Trophoblast cell (in vitro differentiated cells and primary cell): Measurements from ENCODE around the gene TBC1D22A.

Source experiments
- DNase-seq, 2 donors: peaks; one replicate each; pipeline ENCODE4 v3.0.0-alpha.2; 2016
- H2AFZ ChIP-seq: 2 replicates; pipeline ENCODE4 v1.6.1; 2013; ENCODE audit warnings: low read length, moderate library complexity, mild to moderate bottlenecking; ENCODE audit not compliant: insufficient read depth, poor library complexity
- H2AK5ac ChIP-seq: 2 replicates; pipeline ENCODE4 v1.6.1; 2013; ENCODE audit warnings: mild to moderate bottlenecking, low read length
- H2BK120ac ChIP-seq: 2 replicates; pipeline ENCODE4 v1.6.1; 2013; ENCODE audit warnings: low read length, mild to moderate bottlenecking, moderate library complexity; ENCODE audit not compliant: insufficient read depth, poor library complexity
- H2BK12ac ChIP-seq: 2 replicates; pipeline ENCODE4 v1.6.1; 2013; ENCODE audit warnings: mild to moderate bottlenecking, low read length, moderate library complexity
- H2BK5ac ChIP-seq: 2 replicates; pipeline ENCODE4 v1.6.1; 2013; ENCODE audit warnings: low read length, low read depth, moderate library complexity, mild to moderate bottlenecking; ENCODE audit not compliant: poor library complexity
- H3K14ac ChIP-seq: 2 replicates; pipeline ENCODE4 v1.6.1; 2013; ENCODE audit warnings: mild to moderate bottlenecking, low read length
- H3K18ac ChIP-seq: 2 replicates; pipeline ENCODE4 v1.6.1; 2013; ENCODE audit warnings: mild to moderate bottlenecking, low read length
- H3K23ac ChIP-seq: 2 replicates; pipeline ENCODE4 v1.6.1; 2013; ENCODE audit warnings: low read length
- H3K27ac ChIP-seq: 2 replicates; pipeline ENCODE4 v1.5.1; 2013; ENCODE audit warnings: low read depth, mild to moderate bottlenecking, inconsistent platforms, low read length, moderate library complexity
- H3K27me3 ChIP-seq: 2 replicates; pipeline ENCODE4 v1.6.1; 2013; ENCODE audit warnings: inconsistent platforms, mild to moderate bottlenecking, low read length, moderate library complexity; ENCODE audit not compliant: insufficient read depth
- H3K36me3 ChIP-seq, 2 experiments: 1 replicate in 1 of 2; 2 replicates in 1 of 2; pipeline ENCODE4 v1.6.1; 2013; ENCODE audit warnings: low read length in 2 of 2, mild to moderate bottlenecking in 2 of 2, moderate library complexity in 1 of 2; ENCODE audit not compliant: insufficient read depth in 2 of 2, control insufficient read depth in 1 of 2
- H3K4ac ChIP-seq: 2 replicates; pipeline ENCODE4 v1.6.1; 2013; ENCODE audit warnings: low read depth, mild to moderate bottlenecking, low read length, moderate library complexity
- H3K4me1 ChIP-seq, 2 experiments: 1 replicate in 1 of 2; 2 replicates in 1 of 2; pipeline ENCODE4 v1.6.1; 2013; ENCODE audit warnings: low read length in 2 of 2, mild to moderate bottlenecking in 2 of 2, moderate library complexity in 1 of 2; ENCODE audit not compliant: insufficient read depth in 2 of 2, control insufficient read depth in 1 of 2
- H3K4me2 ChIP-seq: 2 replicates; pipeline ENCODE4 v1.6.1; 2013; ENCODE audit warnings: inconsistent platforms, mild to moderate bottlenecking, low read length, moderate library complexity
- H3K4me3 ChIP-seq: 2 replicates; pipeline ENCODE4 v1.5.1; 2013; ENCODE audit warnings: mild to moderate bottlenecking, low read depth, low read length, inconsistent platforms
- H3K79me1 ChIP-seq: one replicate; pipeline ENCODE4 v1.6.1; 2013; ENCODE audit warnings: low read length
- H3K79me2 ChIP-seq: 2 replicates; pipeline ENCODE4 v1.6.1; 2013; ENCODE audit warnings: low read length, mild to moderate bottlenecking; ENCODE audit not compliant: control insufficient read depth, insufficient read depth, poor library complexity
- H3K9ac ChIP-seq: 2 replicates; pipeline ENCODE4 v1.6.1; 2013; ENCODE audit warnings: mild to moderate bottlenecking, low read length
- H3K9me3 ChIP-seq: 2 replicates; pipeline ENCODE4 v1.6.1; 2013; ENCODE audit warnings: low read depth, mild to moderate bottlenecking, control low read depth, inconsistent platforms, low read length; ENCODE audit not compliant: insufficient read depth
- H4K12ac ChIP-seq: 2 replicates; pipeline ENCODE4 v1.6.1; 2013; ENCODE audit warnings: low read depth, mild to moderate bottlenecking, low read length, moderate library complexity
- H4K8ac ChIP-seq: 2 replicates; pipeline ENCODE4 v1.6.1; 2013; ENCODE audit warnings: low read depth, mild to moderate bottlenecking, low read length, moderate library complexity
- H4K91ac ChIP-seq: one replicate; pipeline ENCODE4 v1.6.1; 2013; ENCODE audit warnings: low read depth, mild to moderate bottlenecking, low read length, moderate library complexity
- WGBS: extraction: QIAGEN DNeasy Blood & Tissue Kit; methylation state at CpG from one replicate; pipeline ENCODE4 v1.1.7; 2013; ENCODE audit warnings: missing lambda C conversion rate; ENCODE audit not compliant: insufficient read length, insufficient coverage; ENCODE audit errors: extremely low coverage; 5-methylcytosine and 5-hydroxymethylcytosine counted together

Gene TBC1D22A

GRCh38 chr22:47061226-47061625 lies 298.8 kb downstream of the TBC1D22A start:
- no peak overlapping the region for H3K18ac ChIP-seq
- H3K23ac ChIP-seq, result no peak overlapping the region
- H3K4me1 ChIP-seq, result no peaks in the 10 kb centered on the region
- H3K27ac ChIP-seq, result no peak overlapping the region
- peaks cover 2% of the 10 kb centered on the region for H3K79me2 ChIP-seq
- H3K9me3 ChIP-seq, result no peaks in the 10 kb centered on the region
- no peak overlapping the region for H2BK12ac ChIP-seq
- no peak overlapping the region for H3K14ac ChIP-seq
- no peaks in the 10 kb centered on the region for H3K79me1 ChIP-seq
- H2AK5ac ChIP-seq, result no peak overlapping the region
- H4K91ac ChIP-seq, result no peak overlapping the region
- H3K36me3 ChIP-seq, result peaks cover 2 to 7% of the 10 kb centered on the region in 2 experiments
- no peak overlapping the region for H3K9ac ChIP-seq
- no peak overlapping the region for H3K4me2 ChIP-seq
- no peak overlapping the region for H4K12ac ChIP-seq
- no peak overlapping the region for H3K4ac ChIP-seq
- H3K27me3 ChIP-seq, result no peaks in the 10 kb centered on the region
- no peak overlapping the region for H2AFZ ChIP-seq
- H3K4me3 ChIP-seq, result no peak overlapping the region
- H4K8ac ChIP-seq, result no peak overlapping the region
- DNase-seq, result no peak
- H2BK120ac ChIP-seq, result no peak overlapping the region
- no CpG with 5 or more reads among the region's 14 CpGs for WGBS
- no peak overlapping the region for H2BK5ac ChIP-seq

GRCh38 chr22:47062126-47062525 lies 299.7 kb downstream of the TBC1D22A start:
- no peaks in the 10 kb centered on the region for H3K9me3 ChIP-seq
- DNase-seq, result no peak
- H4K12ac ChIP-seq, result no peak overlapping the region
- H3K18ac ChIP-seq, result no peak overlapping the region
- H2AK5ac ChIP-seq, result no peak overlapping the region
- H3K79me2 ChIP-seq, result peaks cover 2% of the 10 kb centered on the region
- H2BK5ac ChIP-seq, result no peak overlapping the region
- no peak overlapping the region for H2BK12ac ChIP-seq
- no peak overlapping the region for H3K4me2 ChIP-seq
- H3K4me1 ChIP-seq, result no peaks in the 10 kb centered on the region
- no peak overlapping the region for H3K14ac ChIP-seq
- no peak overlapping the region for H2AFZ ChIP-seq
- H2BK120ac ChIP-seq, result no peak overlapping the region
- H3K4me3 ChIP-seq, result no peak overlapping the region
- no peak overlapping the region for H3K4ac ChIP-seq
- H3K23ac ChIP-seq, result no peak overlapping the region
- no peaks in the 10 kb centered on the region for H3K79me1 ChIP-seq
- H3K27ac ChIP-seq, result no peak overlapping the region
- no peak overlapping the region for H4K8ac ChIP-seq
- peaks cover 2 to 7% of the 10 kb centered on the region in 2 experiments for H3K36me3 ChIP-seq
- no peak overlapping the region for H4K91ac ChIP-seq
- WGBS, result no CpG with 5 or more reads among the region's 10 CpGs
- H3K27me3 ChIP-seq, result no peaks in the 10 kb centered on the region
- no peak overlapping the region for H3K9ac ChIP-seq

- WGBS, result no CpG with 5 or more reads among the region's 14 CpGs
These were observed 300.6 kb downstream of the TBC1D22A start for GRCh38 chr22:47063071-47063509.

DNA sequence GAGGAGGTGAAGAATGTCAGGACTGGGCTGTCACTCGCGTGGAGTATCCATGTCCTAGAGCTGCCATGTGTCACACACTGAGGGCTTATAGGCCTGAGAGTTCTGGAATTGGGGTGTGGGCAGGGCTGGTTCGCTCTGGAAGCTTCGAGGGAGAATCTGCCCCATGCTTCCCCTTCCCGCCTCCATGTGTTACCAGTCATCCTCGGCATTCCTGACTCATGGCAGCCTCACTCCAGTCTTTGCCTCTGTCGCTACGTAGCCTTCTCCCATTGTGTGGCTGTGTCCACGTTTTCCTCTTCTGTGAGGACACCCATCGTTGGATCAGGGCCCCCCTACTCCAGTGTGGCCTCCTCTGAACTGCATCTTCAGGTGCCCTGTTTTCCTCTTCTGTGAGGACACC lies 301.2 kb downstream of the TBC1D22A start:
- Histone ChIP-seq H3K4me2 (no peak overlapping the region), H2BK5ac (no peak overlapping the region)

More at GRCh38 chr22:47063071-47063509, 300.6 kb downstream of the TBC1D22A start:
- Histone ChIP-seq H4K91ac (no peak overlapping the region), H4K12ac (no peak overlapping the region), H3K36me3 (peaks cover 2 to 7% of the 10 kb centered on the region in 2 experiments), H2AFZ (no peak overlapping the region), H3K9me3 (no peaks in the 10 kb centered on the region), H3K79me2 (peaks cover 2% of the 10 kb centered on the region), H2AK5ac (no peak overlapping the region), H2BK5ac (no peak overlapping the region), H3K9ac (no peak overlapping the region), H3K4me1 (no peaks in the 10 kb centered on the region), H3K4me2 (no peak overlapping the region), H3K27ac (no peak overlapping the region), H3K18ac (no peak overlapping the region), H3K4ac (no peak overlapping the region), H3K23ac (no peak overlapping the region), H3K79me1 (no peaks in the 10 kb centered on the region), H3K4me3 (no peak overlapping the region), H2BK120ac (no peak overlapping the region), H4K8ac (no peak overlapping the region), H3K14ac (no peak overlapping the region), H3K27me3 (no peaks in the 10 kb centered on the region), H2BK12ac (no peak overlapping the region)
- DNase-seq, result no peak

More for the DNA sequence above, 301.2 kb downstream of the TBC1D22A start:
- H3K14ac ChIP-seq, result no peak overlapping the region
- no peak overlapping the region for H3K9ac ChIP-seq
- no peak overlapping the region for H3K18ac ChIP-seq
- no peaks in the 10 kb centered on the region for H3K4me1 ChIP-seq
- no peak overlapping the region for H2AK5ac ChIP-seq
- no peak overlapping the region for H4K91ac ChIP-seq
- no peaks in the 10 kb centered on the region for H3K79me2 ChIP-seq
- H3K4me3 ChIP-seq, result no peak overlapping the region
- no peak overlapping the region for H2BK120ac ChIP-seq
- no peak overlapping the region for H3K4ac ChIP-seq
- H3K23ac ChIP-seq, result no peak overlapping the region
- no peak overlapping the region for H2BK12ac ChIP-seq
- H3K36me3 ChIP-seq, result peaks cover 2 to 7% of the 10 kb centered on the region in 2 experiments
- no peaks in the 10 kb centered on the region for H3K27me3 ChIP-seq
- no peak overlapping the region for H4K12ac ChIP-seq
- no CpG with 5 or more reads among the region's 10 CpGs for WGBS
- H3K9me3 ChIP-seq, result no peaks in the 10 kb centered on the region
- no peak overlapping the region for H4K8ac ChIP-seq
- H3K79me1 ChIP-seq, result no peaks in the 10 kb centered on the region
- no peak for DNase-seq
- H3K27ac ChIP-seq, result no peak overlapping the region
- no peak overlapping the region for H2AFZ ChIP-seq
